22Rv1 (cell line): ENCODE data around the gene APH1A.

Experiments used
- H3K27ac ChIP-seq: fragments of 450-650 bp; 2 replicates; pipeline ENCODE4 v1.5.1; 2017
- ZFX ChIP-seq: fragments of 450-650 bp; IDR thresholded peaks from 2 replicates; pipeline ENCODE4 v1.6.1; 2017; ENCODE audit warnings: antibody characterized with exemption, borderline replicate concordance
- TF ChIP-seq, protein P1 (sequence below): fragments of 450-650 bp; IDR thresholded peaks from 2 replicates; pipeline ENCODE4 v1.5.1; 2017; ENCODE audit warnings: mild to moderate bottlenecking

The APH1A gene

DNA sequence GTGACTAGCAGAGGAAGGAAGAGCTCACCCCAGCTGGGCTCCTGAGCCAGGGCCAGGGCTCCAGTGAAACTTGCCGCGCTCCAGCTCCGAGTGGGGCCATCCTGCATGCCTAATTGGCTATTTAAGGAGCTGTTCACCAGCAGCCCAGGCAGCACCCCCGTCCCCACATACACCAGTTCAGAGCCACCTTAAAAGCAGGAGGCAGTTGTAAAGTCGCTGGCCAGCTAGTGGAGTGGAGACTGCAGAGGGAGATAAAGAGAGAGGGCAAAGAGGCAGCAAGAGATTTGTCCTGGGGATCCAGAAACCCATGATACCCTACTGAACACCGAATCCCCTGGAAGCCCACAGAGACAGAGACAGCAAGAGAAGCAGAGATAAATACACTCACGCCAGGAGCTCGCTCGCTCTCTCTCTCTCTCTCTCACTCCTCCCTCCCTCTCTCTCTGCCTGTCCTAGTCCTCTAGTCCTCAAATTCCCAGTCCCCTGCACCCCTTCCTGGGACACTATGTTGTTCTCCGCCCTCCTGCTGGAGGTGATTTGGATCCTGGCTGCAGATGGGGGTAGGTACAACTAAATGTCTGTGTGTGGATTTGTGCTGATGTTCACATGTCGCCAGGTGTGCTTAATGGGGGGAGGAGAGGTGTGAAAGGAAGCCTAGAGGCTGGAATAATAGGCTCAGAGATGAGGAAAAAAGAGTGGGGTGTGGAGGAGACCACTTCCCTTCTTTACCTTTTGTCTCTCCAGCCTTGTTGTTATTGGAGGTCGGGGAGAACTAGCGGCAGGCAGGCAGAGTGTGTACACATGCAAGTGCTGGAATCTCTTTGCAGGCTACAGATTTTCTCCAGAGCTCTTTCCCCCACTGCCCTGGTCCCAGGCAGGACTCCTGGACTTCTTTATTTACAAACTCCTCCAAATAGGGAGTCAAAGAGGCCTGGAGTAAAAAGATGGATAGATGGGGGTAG is 10.9 kb downstream of the APH1A start, which contains the start of gene CA14:
Gene CA14 (plus strand): TSS at position 151 of the 962 bp plus-strand sequence. CDS start 355 bp downstream, at position 506.
- H3K27ac ChIP-seq, result no peak within 1 kb of the TSS
- TF ChIP-seq ZFX, result no peak
- TF ChIP-seq, protein P1, sequence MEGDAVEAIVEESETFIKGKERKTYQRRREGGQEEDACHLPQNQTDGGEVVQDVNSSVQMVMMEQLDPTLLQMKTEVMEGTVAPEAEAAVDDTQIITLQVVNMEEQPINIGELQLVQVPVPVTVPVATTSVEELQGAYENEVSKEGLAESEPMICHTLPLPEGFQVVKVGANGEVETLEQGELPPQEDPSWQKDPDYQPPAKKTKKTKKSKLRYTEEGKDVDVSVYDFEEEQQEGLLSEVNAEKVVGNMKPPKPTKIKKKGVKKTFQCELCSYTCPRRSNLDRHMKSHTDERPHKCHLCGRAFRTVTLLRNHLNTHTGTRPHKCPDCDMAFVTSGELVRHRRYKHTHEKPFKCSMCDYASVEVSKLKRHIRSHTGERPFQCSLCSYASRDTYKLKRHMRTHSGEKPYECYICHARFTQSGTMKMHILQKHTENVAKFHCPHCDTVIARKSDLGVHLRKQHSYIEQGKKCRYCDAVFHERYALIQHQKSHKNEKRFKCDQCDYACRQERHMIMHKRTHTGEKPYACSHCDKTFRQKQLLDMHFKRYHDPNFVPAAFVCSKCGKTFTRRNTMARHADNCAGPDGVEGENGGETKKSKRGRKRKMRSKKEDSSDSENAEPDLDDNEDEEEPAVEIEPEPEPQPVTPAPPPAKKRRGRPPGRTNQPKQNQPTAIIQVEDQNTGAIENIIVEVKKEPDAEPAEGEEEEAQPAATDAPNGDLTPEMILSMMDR, result no peak

DNA sequence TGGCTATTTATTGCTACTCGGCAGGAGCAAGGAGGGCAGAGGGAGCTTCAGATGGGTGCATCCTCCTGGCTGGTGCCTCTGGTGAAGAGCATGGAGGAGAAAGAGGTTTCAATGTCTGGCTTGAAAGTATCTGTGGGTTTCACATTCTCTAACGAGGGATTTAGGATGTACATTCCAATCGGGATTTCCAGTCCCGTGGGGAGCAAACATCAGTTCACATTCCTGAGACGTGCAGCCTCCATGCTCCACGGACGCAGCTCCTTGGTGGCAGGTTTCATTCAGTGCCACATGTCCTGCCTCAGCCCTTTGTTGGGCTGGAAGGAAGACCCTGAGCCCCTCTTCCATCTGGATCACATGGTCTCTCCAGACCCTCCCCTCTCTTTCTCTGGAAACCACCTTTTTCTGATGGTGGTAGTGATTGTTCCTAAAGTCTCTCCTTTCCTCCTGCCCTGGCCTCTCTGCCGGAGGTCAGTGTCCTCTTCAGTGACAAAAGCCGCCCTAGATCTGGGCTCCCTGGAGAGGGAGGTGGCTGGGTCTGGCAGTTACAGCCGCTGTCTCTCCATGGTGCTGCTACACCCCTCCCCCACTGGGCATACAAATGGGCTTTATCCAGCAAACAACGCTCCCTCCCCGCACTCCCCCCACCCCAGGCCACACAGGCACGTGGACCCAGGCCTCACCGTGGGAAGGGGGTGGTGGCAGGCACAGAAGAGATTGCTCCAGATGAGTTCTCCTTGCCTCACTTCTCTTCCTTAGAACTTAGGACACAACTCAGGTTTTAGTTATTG is 12.1 kb downstream of the APH1A start:
- peak overlapping the region; percentile 58; the same call in 1 of the 2 replicates for H3K27ac ChIP-seq
- no peak for TF ChIP-seq ZFX
- TF ChIP-seq, protein P1, result no peak

DNA sequence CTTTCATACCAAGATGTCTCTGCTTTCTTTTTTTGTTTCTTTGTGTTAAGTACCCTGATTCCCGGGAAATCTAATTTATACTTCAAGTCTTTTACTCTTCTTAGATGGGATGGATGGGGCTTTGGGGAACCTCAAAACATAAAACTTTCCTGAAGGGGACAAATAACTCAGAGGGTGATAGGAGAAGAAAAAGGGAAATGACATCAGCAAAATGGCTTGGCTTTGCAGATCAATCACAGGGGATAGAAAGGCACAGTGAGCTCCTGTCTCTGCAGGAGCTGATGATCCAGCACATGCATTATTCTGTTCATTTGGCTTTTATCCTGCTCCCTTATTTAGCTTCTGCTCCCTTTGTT is 12.6 kb downstream of the APH1A start:
- H3K27ac ChIP-seq, result peak overlapping the region; percentile 58
- TF ChIP-seq ZFX, result no peak
- TF ChIP-seq, protein P1, result peak; percentile 33

DNA sequence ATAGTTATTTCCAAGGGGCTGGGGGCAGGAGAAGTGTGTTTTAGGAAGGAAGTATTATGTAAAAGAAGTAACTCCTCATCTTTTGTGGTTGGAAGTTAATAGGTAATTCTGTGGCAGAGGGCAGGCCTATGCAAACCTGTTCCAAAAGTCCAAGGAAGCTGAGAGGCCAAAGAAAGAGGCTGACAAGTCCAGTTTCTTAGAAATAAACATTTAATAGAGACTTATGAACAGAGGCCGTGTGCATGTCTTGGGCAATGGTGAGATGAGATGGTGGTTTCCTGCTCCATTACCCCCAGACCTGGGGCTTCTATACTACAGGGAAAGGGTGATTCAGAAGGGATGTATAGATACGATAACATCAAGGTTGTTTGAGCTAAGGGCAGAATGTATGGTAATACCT is 18.9 kb downstream of the APH1A start:
- TF ChIP-seq ZFX, result no peak
- TF ChIP-seq, protein P1, result no peak
- no peak overlapping the region for H3K27ac ChIP-seq

DNA sequence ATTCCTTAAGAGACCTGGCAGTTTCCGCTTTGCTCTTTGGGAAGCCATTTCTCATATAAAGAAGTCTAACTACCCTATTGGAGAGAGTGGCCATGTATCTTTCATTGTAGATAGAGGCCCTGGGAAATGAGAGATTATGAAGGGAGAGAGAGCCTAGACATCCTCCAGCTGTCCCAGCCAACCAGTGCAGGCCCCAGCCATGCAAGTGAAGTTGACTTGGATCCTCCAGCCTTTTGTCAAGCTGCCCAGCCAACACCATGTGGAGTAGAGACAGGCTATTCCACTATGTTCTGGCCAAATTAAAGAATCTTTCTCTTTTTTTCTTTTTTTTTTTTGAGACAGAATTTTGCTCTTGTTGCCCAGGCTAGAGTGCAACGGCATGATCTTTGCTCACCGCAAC is 25.8 kb downstream of the APH1A start:
- TF ChIP-seq, protein P1, result no peak
- no peak for TF ChIP-seq ZFX

DNA sequence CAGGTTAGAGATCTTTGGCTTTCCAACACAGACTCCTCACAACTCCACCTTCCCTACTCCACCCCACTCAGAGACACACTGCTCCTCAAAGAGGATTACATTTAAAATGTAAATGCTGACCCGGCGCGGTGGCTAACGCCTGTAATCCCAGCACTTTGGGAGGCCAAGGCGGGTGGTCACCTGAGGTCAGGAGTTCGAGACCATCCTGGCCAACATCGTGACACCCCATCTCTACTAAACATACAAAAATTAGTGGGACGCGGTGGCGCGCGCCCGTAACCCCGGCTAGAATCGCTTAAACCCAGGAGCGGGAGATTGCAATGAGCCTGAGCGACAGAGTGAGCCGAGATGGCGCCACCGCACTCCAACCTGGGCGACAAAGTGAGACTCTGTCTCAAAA is 31.1 kb downstream of the APH1A start:
- peak overlapping the region; percentile 93; the same call in 1 of the 2 replicates for H3K27ac ChIP-seq
- TF ChIP-seq, protein P1, result no peak
- TF ChIP-seq ZFX, result no peak

More for the DNA sequence above, 25.8 kb downstream of the APH1A start:
- no peak overlapping the region for H3K27ac ChIP-seq

DNA sequence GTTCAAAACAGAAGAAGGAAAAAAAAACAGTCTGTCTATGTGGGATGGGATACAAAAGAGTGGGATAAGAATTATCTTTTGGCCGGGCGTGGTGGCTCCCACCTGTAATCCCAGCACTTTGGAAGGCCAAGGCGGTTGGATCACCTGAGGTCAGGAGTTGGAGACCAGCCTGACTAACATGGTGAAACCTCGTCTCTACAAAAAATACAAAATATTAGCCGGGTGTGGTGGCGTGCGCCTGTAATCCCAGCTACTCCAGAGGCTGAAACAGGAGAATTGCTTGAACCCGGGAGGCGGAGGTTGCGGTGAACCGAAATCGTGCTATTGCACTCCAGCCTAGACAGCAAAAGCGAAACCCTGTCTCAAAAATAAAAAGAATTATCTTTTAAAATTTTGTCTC is 31.6 kb downstream of the APH1A start:
- peak overlapping the region; percentile 93 for H3K27ac ChIP-seq
